Osteoblast (primary cell): ENCODE measurements around the gene PTPRD. TPM values are rescaled to one million over a fixed set of nuclear protein-coding genes. Genes with fewer than 3 reads are reported as not detected.

Source experiments
- DNase-seq: peaks from one replicate; pipeline ENCODE4 v3.0.0; 2011; ENCODE audit warnings: low spot score, mixed read lengths; ENCODE audit not compliant: insufficient read length; ENCODE audit errors: missing footprints
- H2AFZ ChIP-seq: 2 replicates; pipeline ENCODE4 v1.6.0; 2011; ENCODE audit warnings: mild to moderate bottlenecking, low read length
- H3K27ac ChIP-seq: 2 replicates; pipeline ENCODE4 v1.5.1; 2011; ENCODE audit warnings: mild to moderate bottlenecking, low read depth, low read length, moderate library complexity
- H3K27me3 ChIP-seq: 2 replicates; pipeline ENCODE4 v1.6.0; 2012; ENCODE audit warnings: mild to moderate bottlenecking, control low read depth, inconsistent platforms, low read length, moderate library complexity; ENCODE audit not compliant: insufficient read depth
- H3K36me3 ChIP-seq: 2 replicates; pipeline ENCODE4 v1.5.1; 2011; ENCODE audit warnings: mild to moderate bottlenecking, low read length, control low read depth, moderate library complexity; ENCODE audit not compliant: insufficient read depth
- H3K4me1 ChIP-seq: 2 replicates; pipeline ENCODE4 v1.5.1; 2011; ENCODE audit warnings: mild to moderate bottlenecking, low read length, control low read depth, moderate library complexity; ENCODE audit not compliant: insufficient read depth
- H3K4me2 ChIP-seq: 2 replicates; pipeline ENCODE4 v1.6.0; 2011; ENCODE audit warnings: mild to moderate bottlenecking, low read length; ENCODE audit not compliant: insufficient read depth
- H3K4me3 ChIP-seq: fragments of 200-600 bp; sonication (generic); 3 replicates; pipeline ENCODE4 v1.5.1; 2012; ENCODE audit warnings: mild to moderate bottlenecking, low read length, inconsistent platforms; ENCODE audit not compliant: insufficient read depth
- H3K79me2 ChIP-seq: 2 replicates; pipeline ENCODE4 v1.6.0; 2012; ENCODE audit warnings: mild to moderate bottlenecking, low read length, control low read depth, inconsistent platforms; ENCODE audit not compliant: insufficient read depth
- H3K9me3 ChIP-seq: 2 replicates; pipeline ENCODE4 v1.5.1; 2011; ENCODE audit warnings: low read depth, low read length, control low read depth
- H4K20me1 ChIP-seq: 2 replicates; pipeline ENCODE4 v1.6.0; 2012; ENCODE audit warnings: mild to moderate bottlenecking, low read length, control low read depth; ENCODE audit not compliant: insufficient read depth
- total RNA-seq: library from RNA; depleted of rRNA; stranded (reverse); fragments of >200 nt; gene quantifications from 2 replicates; pipeline ENCODE4 v1.2.3, GENCODE V29; 2012
- TF ChIP-seq, protein P1 (sequence below): IDR thresholded peaks from 2 replicates; pipeline ENCODE4 v1.5.1; 2011; ENCODE audit warnings: mild to moderate bottlenecking, low read depth, low read length, moderate library complexity; ENCODE audit errors: extremely low read depth

The PTPRD gene
- total RNA-seq, 1 donor, result 23.9 TPM

DNA sequence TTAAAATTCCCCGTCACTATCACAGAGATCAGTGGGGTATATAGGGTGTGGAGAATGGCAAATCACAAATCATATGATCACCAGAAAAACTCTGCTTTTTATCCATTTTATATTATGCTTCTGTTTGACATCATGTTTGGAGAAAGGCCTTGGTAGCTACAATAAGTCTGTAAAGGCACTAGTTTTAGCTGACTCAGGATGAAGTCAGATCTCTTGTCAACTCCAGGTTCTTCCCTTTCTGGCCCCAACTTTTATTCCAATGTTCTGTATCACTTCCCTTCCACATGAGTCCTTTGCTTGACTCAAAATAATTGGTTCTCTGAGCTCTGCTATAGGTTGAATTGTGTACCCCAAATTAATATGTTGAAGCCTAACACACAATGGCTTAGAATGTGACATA lies 484.9 kb downstream of the PTPRD start:
- H3K9me3 ChIP-seq, result peaks cover 6% of the 10 kb centered on the region
- H4K20me1 ChIP-seq, result no peaks in the 10 kb centered on the region
- no peaks in the 10 kb centered on the region for H3K79me2 ChIP-seq
- no peak overlapping the region for H3K4me2 ChIP-seq
- H3K4me1 ChIP-seq, result no peaks in the 10 kb centered on the region
- H3K4me3 ChIP-seq, result no peak overlapping the region
- H3K27me3 ChIP-seq, result no peaks in the 10 kb centered on the region
- no peak overlapping the region for H3K27ac ChIP-seq
- H3K36me3 ChIP-seq, result no peaks in the 10 kb centered on the region
- TF ChIP-seq, protein P1, sequence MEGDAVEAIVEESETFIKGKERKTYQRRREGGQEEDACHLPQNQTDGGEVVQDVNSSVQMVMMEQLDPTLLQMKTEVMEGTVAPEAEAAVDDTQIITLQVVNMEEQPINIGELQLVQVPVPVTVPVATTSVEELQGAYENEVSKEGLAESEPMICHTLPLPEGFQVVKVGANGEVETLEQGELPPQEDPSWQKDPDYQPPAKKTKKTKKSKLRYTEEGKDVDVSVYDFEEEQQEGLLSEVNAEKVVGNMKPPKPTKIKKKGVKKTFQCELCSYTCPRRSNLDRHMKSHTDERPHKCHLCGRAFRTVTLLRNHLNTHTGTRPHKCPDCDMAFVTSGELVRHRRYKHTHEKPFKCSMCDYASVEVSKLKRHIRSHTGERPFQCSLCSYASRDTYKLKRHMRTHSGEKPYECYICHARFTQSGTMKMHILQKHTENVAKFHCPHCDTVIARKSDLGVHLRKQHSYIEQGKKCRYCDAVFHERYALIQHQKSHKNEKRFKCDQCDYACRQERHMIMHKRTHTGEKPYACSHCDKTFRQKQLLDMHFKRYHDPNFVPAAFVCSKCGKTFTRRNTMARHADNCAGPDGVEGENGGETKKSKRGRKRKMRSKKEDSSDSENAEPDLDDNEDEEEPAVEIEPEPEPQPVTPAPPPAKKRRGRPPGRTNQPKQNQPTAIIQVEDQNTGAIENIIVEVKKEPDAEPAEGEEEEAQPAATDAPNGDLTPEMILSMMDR, result no peak
- DNase-seq, result no peak
- H2AFZ ChIP-seq, result no peak overlapping the region

- Histone ChIP-seq H3K9me3 (no peaks in the 10 kb centered on the region), H3K4me3 (no peak overlapping the region), H3K4me1 (no peaks in the 10 kb centered on the region), H3K36me3 (no peaks in the 10 kb centered on the region), H3K27ac (no peak overlapping the region), H3K4me2 (no peak overlapping the region), H3K79me2 (no peaks in the 10 kb centered on the region), H4K20me1 (no peaks in the 10 kb centered on the region), H2AFZ (no peak overlapping the region), H3K27me3 (no peaks in the 10 kb centered on the region)
- DNase-seq, result no peak
- TF ChIP-seq, protein P1, result no peak
Measured at GRCh38 chr9:10112798-10113197, 500.0 kb downstream of the PTPRD start.

- no peaks in the 10 kb centered on the region for H3K27me3 ChIP-seq
- H4K20me1 ChIP-seq, result no peaks in the 10 kb centered on the region
- TF ChIP-seq, protein P1, result no peak
- no peak overlapping the region for H3K4me3 ChIP-seq
- no peaks in the 10 kb centered on the region for H3K4me1 ChIP-seq
- no peaks in the 10 kb centered on the region for H3K36me3 ChIP-seq
- DNase-seq, result no peak
- H3K79me2 ChIP-seq, result no peaks in the 10 kb centered on the region
- H3K27ac ChIP-seq, result no peak overlapping the region
- H3K4me2 ChIP-seq, result no peak overlapping the region
- H2AFZ ChIP-seq, result no peak overlapping the region
- H3K9me3 ChIP-seq, result no peaks in the 10 kb centered on the region
Measured at GRCh38 chr9:10112070-10112469, 500.7 kb downstream of the PTPRD start.

GRCh38 chr9:10108815-10109214 lies 504.0 kb downstream of the PTPRD start:
- no peak overlapping the region for H3K27ac ChIP-seq
- no peaks in the 10 kb centered on the region for H3K27me3 ChIP-seq
- no peaks in the 10 kb centered on the region for H4K20me1 ChIP-seq
- TF ChIP-seq, protein P1, result no peak
- no peaks in the 10 kb centered on the region for H3K9me3 ChIP-seq
- no peak overlapping the region for H3K4me2 ChIP-seq
- H3K4me1 ChIP-seq, result no peaks in the 10 kb centered on the region
- no peak for DNase-seq
- H2AFZ ChIP-seq, result no peak overlapping the region
- no peaks in the 10 kb centered on the region for H3K79me2 ChIP-seq
- no peak overlapping the region for H3K4me3 ChIP-seq
- no peaks in the 10 kb centered on the region for H3K36me3 ChIP-seq
